GM21529 (cell line): ENCODE data around the gene DUSP9.

Experiments used
- ATAC-seq: cut with Tn5 transposase; IDR thresholded peaks from one replicate; pipeline ENCODE4 v1.9.1; 2021; ENCODE audit not compliant: unreplicated experiment

Gene DUSP9

DNA sequence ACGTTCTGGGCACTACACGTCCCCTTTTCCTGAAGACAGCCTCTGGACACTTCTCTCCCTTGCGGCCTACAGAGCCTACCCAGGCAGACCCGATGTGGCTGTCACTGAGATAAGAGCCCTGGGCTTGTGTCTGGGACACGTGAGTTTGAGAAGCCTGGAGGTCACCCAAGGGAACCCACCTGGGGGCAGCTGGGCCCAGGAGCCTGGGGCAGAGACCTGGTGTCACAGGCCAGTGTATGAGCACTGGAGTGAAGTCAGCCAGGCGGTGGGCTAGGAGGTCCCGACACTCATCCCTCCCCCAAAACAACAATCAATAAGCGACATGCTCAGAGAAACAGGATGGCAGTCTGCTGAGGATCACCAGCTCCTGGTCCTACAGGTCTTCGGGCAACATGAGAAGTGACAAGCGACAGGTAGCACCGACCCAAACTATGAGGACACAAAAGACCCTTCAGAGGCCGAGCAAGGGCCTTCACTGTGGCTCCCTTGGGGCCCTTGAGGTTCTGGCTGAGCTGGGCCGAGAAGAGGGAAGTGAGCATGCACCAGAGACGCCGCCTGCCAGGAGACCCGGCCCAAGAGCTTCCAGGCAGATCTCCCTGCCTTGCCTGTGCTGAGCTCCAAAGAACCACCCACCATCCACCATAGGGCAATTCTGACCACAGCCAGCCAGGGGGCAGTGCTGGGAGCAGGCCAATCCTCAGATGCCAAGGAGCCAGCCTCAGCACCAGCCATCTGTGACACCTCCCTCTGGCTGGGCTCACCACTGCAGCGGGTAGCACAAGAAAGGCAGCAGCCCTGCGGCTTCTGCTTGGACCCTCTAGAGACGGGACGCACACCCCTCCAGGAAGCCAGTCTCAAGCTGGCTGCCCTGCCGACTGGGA lies 11.0 kb upstream of the DUSP9 start:
- ATAC-seq: peak; percentile 51

DNA sequence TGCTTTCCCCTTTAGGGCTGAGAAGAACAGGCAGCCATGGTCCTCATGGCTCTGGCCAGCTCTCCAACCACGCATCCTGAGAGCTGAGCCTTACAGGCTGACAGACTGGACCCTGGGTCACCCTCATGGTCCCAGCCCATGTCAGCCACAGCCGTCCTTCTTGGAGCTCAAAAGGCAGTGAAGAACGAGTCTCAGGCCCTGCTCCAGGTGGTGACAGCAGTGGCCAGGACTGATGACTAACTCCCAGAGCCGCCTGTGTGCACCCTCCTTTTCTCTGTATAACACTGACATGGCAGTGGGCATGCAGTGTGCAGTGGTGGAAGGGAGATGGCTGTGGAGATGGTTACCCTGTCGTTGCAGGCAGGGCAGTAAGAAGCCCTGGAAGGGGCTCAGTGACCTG lies 10.3 kb upstream of the DUSP9 start:
- no peak for ATAC-seq

DNA sequence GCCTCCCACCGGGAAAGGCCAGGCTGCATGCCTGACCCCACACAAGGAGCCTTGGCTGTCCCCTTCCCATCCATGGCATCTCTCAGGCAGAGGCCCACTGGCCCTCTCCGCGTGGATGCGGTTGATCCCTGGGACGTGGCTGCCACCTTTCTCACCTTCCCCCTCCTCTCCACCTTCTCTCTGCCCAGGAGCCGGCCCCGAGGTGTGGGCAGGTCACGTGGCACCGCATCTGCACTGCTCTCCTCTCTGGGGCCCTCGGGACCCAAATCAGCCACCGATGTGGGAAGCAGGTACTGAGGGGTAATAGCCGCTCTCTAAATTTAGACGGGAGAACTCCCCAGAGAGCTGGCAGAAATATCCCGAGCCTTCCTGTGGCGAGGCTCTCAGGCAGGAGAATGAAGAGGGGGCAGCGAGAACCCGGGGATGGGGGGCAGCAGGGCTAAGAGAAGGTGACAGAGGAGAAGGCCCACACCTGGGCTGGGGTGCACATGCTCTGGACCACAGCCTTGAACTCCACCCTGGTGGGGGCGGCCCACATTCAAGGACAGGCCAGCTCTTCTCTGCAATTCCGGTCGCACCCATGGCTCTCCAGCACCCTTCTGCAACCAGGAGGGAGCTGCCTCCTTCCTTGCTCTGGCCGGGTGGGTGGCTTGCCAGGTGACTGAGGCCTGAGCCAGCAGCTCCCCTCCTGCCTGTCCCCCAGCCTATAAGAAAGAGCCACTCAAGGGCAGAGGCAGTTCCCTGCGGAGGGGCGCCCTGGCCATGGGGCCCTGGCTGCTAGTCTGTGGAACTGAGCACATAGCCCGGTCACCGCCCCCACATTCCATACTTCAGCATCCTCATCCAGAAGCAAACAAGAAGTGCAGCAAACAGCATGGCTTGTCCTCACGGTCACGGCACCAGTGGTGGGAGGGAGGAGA lies 9.6 kb upstream of the DUSP9 start:
- no peak for ATAC-seq

DNA sequence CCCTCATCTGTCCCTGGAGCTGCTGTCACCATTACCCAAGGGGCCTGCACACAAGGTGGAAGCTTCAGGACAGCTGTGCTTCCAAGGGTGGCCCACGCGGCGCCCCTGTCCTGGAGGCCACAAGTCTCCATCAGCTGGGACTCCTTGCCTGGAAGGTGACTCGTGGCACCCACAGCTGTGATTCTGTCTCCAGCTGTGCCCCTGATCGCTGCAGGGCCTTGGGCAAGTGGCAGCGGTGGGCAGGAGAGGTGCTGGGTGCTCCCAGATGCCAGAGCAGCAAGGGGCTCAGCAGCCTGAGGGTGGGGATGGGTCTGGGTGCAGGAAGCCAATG lies 9.0 kb upstream of the DUSP9 start:
- no peak for ATAC-seq

DNA sequence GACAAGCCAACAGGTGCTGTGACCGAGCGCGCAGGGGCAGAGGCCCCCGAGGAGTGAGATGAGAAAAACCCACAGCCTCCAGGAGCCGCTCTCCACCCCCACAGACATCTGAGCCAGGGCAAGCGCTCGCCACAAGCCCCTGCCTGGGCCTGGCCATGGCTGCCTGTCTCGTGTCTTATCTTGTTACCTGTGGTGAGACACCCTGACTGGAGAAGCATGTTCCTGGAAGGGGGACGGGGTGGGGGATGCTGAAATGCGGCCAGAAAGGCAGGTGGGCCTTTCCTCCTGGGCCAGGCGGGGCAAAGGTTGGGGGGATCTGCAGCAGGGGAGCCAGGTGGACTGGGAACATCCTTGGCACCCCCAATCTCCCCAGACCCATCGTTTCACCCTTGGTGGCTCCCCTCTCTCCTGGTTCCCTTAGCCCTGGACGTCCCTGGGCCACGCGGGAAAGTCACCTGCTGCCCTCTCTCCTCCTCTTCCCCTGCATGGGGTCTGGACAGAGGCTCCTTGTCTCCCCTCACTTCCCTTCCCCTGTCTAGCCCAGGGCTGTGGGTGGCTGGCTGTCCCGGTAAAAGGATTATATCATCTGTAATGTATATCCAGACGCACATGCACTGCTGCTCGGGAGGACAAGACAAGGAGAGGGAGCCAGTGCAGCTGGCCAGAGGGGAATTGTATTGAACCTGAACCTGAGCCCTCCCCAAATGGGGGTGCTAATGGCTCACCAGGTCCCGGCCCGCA lies 8.4 kb upstream of the DUSP9 start:
- no peak for ATAC-seq

DNA sequence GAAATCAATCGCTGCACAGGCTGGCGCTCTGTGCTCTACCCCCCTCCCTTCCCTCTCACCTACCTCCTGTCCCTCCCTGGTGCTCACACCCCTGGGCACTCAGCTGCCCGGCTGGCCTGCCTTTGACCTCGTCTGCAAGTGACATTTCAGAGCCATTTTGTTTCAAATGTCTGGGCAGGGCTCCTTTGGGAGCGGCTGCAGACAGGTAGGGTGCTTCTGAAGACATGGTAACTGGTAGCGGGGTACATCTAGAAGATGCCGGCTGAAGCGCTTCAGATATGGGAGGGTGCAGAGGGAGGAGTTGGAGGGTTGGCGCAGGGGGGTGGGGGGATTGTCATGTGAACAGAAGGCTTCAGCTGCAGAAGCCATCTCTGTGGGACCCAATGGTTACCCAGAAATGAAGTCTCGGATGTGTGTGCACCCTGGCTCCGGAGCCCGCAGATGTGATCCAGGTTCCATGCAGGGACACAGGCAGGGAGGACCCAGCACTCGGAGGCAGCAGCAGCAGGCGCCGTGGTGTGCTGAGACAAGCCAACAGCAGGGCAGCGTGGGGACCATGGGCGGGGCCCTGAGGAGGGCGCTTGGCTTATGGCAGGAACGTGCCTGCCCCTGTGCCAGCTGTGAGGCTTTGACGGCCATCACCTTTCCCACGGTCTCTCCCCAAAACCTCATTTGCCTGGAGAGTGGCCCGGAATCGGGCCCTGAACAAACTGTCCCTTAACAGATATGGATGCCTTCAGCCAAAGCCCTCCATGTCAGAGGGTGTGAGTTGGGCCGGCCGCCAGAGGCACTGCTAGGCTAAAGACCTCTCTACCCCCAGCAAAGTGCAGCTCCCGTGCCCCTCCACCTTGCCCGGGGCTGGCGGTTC lies 7.6 kb upstream of the DUSP9 start:
- ATAC-seq: no peak

DNA sequence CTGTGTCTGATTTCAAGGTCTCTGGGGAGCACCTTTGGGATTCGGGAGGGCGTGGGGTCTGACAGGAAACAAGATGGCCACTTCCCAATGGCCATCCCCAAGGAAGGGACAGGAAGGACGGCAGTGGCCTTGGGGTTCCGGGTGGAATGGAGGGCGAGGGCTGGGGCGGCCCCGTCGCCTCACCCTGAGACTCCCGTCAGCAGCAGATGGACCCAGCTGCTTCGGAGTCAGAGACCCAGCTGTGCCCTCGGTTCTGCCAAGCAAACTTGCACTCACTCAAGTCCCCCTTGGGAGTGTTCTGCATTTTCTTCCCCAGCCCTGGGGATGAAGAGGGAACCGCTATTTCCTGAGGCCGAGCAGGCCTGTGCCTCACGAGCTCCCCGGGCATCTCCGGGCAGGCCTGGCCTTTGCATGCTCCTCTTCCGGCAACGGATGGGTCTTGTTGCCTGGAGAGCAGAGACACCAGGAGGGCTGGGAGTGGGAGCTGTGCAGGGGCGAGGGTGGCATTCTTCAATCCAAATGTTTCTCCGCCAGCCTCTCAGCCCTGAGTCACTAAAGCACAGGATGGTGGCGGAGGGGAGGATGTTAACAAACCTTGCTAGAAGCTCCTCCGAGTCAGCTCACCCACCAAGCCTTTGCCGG lies 6.8 kb upstream of the DUSP9 start:
- ATAC-seq: no peak

DNA sequence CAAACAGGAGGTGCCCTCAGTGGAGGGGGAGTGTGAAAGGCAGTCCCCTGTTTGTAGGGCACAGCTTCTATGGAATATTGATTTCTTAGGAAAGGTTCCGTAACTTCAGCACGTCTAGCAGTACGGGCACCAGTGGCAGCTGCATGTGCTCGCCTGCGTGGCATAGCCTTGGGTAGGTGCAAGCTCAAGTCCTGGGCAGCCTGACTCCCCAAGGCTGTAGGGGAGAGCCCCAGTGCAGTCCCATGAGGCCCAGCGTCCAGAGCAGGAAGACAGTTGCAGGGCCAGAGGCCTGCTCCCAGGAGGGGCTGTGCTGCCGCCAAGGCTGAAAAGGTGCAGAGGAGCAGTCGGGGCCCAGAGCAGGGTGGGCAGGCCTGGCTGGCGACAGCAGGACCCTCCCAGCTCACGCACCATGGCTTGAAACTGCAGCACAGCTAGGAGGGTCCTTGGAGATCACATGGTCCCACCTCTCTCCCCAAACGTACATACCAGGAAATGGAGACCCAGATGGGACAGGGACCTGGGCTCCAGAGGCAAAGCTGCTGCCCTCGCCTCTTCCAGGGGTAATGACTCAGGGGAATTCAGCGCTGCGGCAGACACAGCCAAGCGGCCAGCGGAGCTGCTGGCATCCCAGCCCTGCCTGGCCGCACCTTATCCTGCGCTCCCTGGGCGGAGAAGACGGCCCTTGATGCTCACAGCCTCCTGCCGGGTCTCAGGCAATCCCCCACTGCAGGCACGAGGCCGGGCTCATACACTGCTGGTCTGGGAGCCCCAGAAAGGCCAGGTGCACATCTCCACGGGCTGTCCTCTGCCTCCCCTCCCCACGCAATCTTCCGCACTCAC lies 6.0 kb upstream of the DUSP9 start:
- no peak for ATAC-seq

DNA sequence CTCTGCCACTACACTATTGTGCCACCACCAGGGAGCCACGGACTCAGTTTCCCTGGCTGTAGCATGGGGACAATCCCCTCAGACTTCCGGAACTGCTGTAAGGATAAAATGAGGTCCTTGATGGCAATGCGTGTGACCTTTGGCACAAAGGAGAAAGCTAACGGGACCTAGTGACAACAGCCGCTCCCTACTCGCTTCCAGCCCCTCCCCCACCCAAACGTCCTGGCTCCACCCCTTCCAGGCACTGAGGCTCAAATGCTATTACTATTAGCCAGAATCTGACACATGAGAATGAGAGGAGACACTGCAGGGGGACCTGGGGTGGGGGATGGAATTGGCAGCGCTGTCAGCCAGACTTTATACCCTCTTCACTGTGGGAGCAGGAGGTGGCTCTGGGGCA lies 5.4 kb upstream of the DUSP9 start:
- no peak for ATAC-seq

DNA sequence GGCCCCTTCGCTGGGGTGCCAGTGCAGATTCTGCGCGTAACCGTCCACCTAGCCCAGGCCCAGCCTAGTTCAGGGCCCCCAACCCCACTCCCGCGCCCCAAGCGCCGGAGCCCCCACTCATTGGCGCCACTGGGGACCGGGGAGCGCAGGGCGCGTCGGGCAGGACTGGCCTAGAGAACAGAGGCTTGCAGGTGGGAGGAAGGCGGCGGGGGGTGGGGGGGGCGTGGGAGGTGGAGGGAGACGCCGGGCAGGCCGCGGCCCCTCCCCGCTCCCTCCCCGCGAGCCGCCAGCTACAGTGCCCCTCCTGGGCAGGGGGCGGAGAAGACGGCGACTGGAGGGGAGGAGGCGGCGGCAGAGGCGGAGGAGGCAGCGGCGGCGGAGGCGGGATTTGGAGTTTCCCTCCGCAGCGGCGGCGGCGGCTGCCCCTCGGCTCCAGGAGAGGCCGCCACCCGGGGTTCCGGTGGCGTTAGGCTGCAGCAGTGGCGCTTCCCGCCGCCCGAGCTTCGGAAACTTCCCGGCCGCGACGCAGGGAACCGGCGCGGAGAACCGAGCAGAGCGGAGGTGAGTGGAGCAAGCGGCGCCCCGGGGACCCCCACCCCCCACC lies 4.8 kb upstream of the DUSP9 start:
- ATAC-seq: no peak

DNA sequence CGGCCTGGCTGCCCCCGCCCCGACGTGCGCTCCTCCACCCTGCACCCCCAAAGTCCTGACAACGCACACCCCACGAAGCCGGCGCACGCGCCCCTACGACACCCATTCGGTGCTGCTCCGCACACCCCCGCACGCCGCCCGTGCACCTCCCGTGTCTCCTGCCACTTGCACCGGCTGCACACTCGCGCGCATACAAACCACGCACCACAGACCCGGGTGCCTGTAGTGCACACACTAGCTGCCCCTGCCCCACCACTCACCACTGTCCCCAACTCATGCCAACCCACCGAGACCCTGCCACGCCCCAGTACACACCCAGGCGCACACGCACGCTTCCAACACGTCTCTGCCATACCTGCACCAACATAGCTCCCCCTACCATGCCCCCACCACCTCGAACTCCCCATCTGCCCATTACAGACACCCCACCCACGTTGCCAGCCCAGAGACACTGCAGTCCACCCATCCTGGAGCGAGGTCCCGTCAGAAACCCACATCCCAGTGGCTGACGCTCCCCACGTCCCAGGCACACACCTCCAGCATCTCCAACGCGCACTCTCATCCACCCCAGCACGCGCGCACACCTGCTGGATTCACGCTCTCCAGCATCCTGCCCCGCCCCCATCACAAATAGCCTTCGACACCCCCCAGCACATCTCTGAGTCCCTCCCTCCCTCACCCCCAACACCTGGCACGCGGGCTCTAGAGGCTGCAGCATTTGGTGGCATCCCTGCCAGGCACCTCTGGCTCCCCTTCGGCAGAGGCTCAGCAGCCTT lies 4.2 kb upstream of the DUSP9 start:
- no peak for ATAC-seq

DNA sequence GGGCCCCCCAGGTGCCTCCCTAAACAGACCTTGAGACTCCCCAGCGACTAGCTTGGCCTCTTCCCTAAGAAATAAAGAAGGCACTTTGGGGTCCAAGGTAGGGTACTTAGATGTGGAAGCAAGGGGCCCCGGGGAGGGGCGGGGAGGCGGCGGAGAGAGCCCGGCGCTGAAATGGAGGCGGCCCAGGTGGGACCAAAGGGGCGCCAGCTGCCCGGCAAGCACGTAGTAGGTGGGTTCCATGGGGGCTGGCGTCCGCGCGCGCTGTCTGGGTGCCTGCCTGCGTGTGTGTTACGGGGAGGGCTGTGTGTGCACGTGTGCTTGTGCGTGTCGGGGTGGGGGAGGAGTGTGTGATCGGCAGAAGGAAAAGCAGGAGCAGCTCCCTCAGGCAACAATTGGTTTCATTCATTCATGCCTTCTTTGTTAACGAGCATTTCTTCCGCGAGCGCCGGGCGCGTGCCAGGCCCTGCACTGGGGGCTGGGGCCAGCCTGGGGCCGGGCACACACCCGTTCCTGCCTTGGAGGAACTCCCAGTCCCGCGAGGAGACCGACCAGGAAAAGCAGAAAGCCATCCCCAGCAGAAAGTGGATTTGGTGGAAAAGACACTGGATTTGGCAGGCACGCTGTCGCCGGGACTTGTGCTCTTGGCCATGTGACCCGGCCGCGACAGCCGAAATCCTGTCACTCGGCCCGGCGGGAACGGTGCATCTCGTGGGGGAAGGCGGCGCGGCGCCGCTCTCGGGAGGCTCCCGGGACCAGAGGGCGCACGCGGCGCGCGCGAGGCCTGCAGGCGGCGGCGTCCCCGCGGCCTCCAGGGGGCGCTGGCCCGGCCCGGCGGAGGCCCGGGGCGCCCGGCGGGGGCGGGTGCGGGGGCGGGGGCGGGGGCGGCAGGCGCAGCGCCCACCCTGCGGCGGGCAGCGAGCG lies 3.3 kb upstream of the DUSP9 start:
- no peak for ATAC-seq

DNA sequence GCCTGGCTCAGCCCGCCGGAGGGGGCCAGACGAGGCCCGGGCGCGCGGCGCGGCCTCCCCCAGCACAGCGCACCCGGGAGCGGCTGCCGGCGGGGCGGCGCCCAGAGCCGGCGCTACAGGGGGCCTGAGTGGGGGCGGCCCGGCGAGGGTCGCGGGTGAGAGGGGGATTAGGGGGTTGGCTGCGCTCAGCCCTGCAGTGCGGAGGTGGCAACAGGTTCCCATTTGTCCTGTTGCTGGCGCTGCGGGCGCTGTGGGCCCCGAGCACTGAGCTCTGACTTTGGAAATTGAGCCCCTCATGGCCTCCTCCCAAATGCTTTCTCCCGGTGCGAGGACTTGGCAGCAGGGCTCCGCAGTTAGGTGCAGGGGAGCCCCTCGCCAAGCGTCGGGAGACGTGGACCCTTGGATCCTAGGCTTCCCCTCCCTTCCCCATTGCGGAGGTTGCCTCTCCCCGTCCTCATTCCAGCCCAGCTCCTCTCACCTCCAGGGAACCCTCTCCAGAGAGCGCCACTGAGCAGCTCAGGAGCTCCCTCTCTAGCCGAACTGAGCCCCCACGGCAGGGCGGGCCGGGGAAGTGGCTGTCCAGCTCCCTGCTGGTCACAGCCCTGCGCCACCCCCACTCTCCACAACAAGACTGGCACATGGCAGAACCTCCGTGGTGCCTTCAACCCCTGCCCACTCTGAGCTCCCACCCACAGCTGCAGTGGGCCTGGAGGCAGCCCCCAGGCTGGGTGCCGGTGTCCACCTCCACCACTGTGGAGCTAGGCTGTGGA lies 2.5 kb upstream of the DUSP9 start:
- ATAC-seq: no peak

DNA sequence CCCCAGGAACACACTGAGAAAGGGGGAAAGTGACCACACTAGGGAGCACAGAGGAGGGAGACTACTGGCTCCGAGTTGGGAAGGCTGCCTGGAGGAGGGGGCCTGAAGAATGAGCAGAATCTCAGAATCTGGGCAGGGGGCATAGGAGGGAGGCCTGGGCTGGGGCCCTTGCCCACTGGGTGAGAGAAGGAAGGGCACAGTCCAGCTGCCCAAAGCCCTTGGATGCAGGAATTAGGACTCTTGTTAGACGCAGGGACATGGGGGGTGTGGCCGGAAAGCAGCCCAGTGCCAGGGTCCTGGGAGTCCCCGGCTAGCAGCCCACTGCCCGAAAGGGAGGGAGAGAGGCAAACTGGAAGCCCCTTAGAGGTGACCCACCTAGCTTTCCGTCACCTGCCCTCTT lies 1.9 kb upstream of the DUSP9 start:
- ATAC-seq: no peak

DNA sequence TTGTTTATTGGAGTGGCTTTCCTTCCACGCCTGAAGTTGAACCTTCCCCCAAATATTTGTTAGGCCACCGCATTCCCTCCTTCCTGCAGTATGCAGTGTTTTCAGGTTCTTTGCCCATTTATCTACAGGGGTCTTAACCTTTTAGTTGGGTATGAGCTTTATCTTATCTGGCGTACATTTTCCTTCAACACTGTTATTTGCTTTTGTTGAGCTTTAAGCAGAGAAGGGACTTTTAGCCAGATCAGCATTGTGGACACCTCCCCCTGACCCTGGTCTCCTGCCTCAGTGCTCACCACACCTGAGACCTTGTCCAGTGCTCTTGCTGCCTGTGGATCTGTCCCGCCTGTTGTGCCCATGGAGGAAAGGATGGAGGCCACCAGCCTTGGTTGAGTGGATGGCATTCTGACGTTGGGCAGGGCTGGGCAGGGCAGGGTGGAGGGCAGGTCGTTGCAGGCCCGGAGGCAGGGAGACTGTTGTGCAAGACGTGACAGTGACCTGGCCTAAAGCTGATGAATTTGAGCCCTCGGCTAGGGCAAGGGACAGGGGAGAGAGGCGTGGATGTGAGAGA lies 998 bp upstream of the DUSP9 start:
- ATAC-seq: no peak
